Activated T-cell treated with anti-CD3 and anti-CD28 coated beads, Interleukin-2, amount 50 U/mL, for 4 hours (primary cell): ENCODE data around the gene FCER2. TPM values are rescaled to one million over a fixed set of nuclear protein-coding genes. Genes with fewer than 3 reads are reported as not detected.

Experiments
- ATAC-seq, 2 donors: fragments of 200-7000 bp; cut with Tn5 transposase; one replicate each; pipeline ENCODE4 v1.10.0; 2021
- DNase-seq: peaks from one replicate; pipeline ENCODE4 v3.0.0-alpha.2; 2020
- H3K27me3 Mint-ChIP-seq: one replicate; pipeline ENCODE4 v1.8.0; 2021; ENCODE audit warnings: low read depth, mixed read lengths
- H3K36me3 Mint-ChIP-seq: one replicate; pipeline ENCODE4 v1.8.0; 2022; ENCODE audit warnings: mixed read lengths; ENCODE audit not compliant: insufficient read depth
- H3K4me1 Mint-ChIP-seq: one replicate; pipeline ENCODE4 v1.8.0; 2021; ENCODE audit warnings: low read depth, mixed read lengths
- H3K4me3 Mint-ChIP-seq: one replicate; pipeline ENCODE4 v1.8.0; 2021; ENCODE audit warnings: mild to moderate bottlenecking, moderate library complexity, mixed read lengths
- H3K9me3 Mint-ChIP-seq: one replicate; pipeline ENCODE4 v1.8.0; 2021; ENCODE audit warnings: mixed read lengths
- total RNA-seq, 3 donors: library from RNA; stranded (reverse); gene quantifications; one replicate each; pipeline ENCODE4 v1.2.1, GENCODE V29; 2021

The FCER2 gene
- total RNA-seq, 3 donors from 2014 or later = 6.9 to 52.7 (median 20.5) TPM

- ATAC-seq (no peak), DNase-seq (no peak)
- peaks cover 43% of the 10 kb centered on the region for H3K27me3 Mint-ChIP-seq
- peaks cover 11% of the 10 kb centered on the region for H3K4me1 Mint-ChIP-seq
- H3K36me3 Mint-ChIP-seq = no peaks in the 10 kb centered on the region
- no peaks in the 10 kb centered on the region for H3K9me3 Mint-ChIP-seq
- peak within 1 kb of the TSS; percentile 52 for H3K4me3 Mint-ChIP-seq
These were observed 33.1 kb downstream of the FCER2 start, which contains the start of gene RETN for GRCh38 chr19:7668842-7669241. Gene RETN (plus strand): TSS chr19:7669049. CDS start chr19:7669327, 278 bp downstream.

- ATAC-seq = no peak
- peaks cover 22% of the 10 kb centered on the region for H3K27me3 Mint-ChIP-seq
- H3K4me3 Mint-ChIP-seq = no peak overlapping the region
- DNase-seq = no peak
- no peaks in the 10 kb centered on the region for H3K9me3 Mint-ChIP-seq
- peaks cover 4% of the 10 kb centered on the region for H3K4me1 Mint-ChIP-seq
- no peaks in the 10 kb centered on the region for H3K36me3 Mint-ChIP-seq
These were observed 36.9 kb downstream of the FCER2 start for GRCh38 chr19:7665076-7665475.

DNA sequence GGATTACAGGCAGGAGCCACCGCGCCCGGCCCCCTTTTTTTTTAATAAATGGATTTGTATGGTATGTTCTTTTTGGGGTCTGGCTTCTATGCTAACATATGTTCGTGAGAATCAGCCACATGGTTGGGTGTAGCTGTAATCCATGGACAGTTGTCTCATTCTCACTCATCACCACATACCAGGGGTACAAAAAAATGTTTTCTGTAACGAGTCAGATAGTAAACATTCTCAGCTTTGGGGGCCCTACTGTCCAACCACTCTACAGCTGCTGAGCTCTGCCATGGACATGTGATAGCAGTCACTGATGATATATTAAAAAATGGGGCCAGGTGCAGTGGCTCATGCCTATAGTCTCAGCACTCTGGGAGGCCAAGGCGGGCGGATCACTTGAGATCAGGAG is 38.2 kb downstream of the FCER2 start:
- H3K4me1 Mint-ChIP-seq = no peaks in the 10 kb centered on the region
- no peak for ATAC-seq
- no peak overlapping the region for H3K4me3 Mint-ChIP-seq
- no peaks in the 10 kb centered on the region for H3K9me3 Mint-ChIP-seq
- no peak for DNase-seq
- no peaks in the 10 kb centered on the region for H3K36me3 Mint-ChIP-seq
- H3K27me3 Mint-ChIP-seq = peaks cover 12% of the 10 kb centered on the region

DNA sequence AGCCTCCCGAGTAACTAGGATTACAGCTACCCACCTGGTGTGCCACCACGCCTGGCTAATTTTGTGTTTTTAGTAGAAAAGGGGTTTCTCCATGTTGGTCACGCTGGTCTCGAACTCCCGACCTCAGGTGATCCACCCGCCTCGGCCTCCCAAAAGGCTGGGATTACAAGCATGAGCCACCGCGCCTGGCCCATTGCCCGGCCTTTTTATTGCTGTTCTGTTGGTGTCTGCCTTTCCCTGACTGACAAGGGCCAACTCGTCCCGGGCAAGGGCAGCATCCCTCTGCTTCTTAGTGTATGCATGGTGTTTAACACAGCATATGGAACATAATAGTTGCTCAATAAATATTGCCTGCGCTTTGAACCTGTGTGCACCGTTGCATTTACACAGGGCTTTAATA is 39.3 kb downstream of the FCER2 start:
- ATAC-seq (no peak), DNase-seq (no peak)
- Mint-ChIP-seq H3K4me3 (no peak overlapping the region), H3K9me3 (no peaks in the 10 kb centered on the region), H3K27me3 (peaks cover 8% of the 10 kb centered on the region), H3K4me1 (peaks cover 8% of the 10 kb centered on the region), H3K36me3 (no peaks in the 10 kb centered on the region)

DNA sequence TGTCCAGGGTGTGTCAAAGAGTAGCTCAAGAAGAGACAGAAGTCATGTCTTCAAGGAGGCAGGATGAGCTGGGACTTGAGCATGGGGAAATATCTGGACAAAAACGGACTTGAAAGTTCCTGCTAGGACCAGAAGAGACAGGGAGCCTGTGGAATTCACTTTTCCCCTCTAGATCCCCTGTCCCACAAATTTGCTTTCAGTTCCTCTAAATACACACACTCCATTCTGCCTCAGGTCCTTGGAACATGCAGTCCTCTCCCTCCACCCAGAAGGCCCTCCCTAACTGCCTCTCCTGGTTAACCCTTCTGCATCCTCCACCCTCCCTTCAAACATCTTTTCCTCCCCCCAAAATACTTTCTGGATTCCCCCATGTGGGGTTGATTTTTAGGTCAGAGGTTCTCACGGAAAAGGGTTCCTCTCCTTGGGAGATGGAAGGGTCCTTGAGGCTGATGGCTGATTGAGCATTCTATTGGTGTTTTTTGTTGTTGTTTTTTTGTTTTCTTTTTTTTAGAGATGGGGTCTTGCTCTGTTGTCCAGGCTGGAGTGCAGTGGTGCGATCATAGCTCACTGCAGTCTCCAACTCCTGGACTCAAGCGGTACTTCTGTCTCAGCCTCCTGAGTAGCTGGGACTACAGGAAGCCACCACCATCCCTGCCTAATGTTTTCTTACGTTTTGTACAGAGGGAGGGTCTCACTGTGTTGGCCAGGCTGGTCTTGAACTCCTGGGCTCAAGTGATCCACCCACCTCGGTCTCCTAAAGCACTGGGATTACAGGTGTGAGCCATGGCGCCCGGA is 40.0 kb downstream of the FCER2 start:
- DNase-seq (no peak), ATAC-seq (no peak)
- Mint-ChIP-seq H3K36me3 (no peaks in the 10 kb centered on the region), H3K4me1 (peaks cover 12% of the 10 kb centered on the region), H3K27me3 (peaks cover 7% of the 10 kb centered on the region), H3K4me3 (no peak overlapping the region), H3K9me3 (no peaks in the 10 kb centered on the region)

GRCh38 chr19:7658219-7658686 is 43.7 kb downstream of the FCER2 start:
- no peaks in the 10 kb centered on the region for H3K9me3 Mint-ChIP-seq
- no peaks in the 10 kb centered on the region for H3K27me3 Mint-ChIP-seq
- peaks cover 12% of the 10 kb centered on the region for H3K4me1 Mint-ChIP-seq
- peak overlapping the region; percentile 49 for H3K4me3 Mint-ChIP-seq
- no peaks in the 10 kb centered on the region for H3K36me3 Mint-ChIP-seq
- peak; percentile 95 to 98 for ATAC-seq
- DNase-seq = no peak

DNA sequence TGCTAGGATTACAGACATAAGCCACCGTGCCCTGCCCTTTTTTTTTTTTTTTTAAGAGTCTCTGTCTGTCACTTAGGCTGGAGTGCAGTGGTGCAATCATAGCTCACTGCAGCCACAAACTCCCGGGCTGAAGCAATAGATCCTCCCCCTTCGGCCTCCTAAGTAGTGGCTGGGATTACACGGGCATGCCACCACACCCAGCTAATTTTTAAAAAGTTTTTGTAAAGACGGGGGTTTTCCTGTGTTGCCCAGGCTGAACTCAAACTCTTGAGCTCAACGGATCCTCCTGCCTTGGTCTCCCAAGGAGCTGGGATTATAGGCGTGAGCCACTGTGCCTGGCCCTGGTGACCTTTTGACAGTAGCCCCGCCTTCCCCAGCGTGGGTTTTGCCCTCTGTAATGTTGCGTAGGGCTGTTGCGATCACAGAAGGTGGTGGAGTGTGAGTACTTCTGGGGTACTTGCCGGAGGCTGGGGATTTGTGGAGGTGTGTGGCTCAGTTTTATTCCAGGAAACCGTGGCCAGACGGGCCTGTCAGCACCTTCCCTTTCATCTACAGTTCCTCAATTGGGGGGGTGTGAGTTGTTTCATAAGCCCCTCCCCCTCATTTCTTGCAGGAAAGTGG is 44.7 kb downstream of the FCER2 start:
- Mint-ChIP-seq H3K4me1 (peaks cover 18% of the 10 kb centered on the region), H3K27me3 (no peaks in the 10 kb centered on the region), H3K36me3 (no peaks in the 10 kb centered on the region), H3K4me3 (no peak overlapping the region), H3K9me3 (no peaks in the 10 kb centered on the region)
- no peak for DNase-seq
- ATAC-seq = peak; percentile 24 to 37

- Mint-ChIP-seq H3K27me3 (no peaks in the 10 kb centered on the region), H3K4me3 (no peak overlapping the region), H3K36me3 (no peaks in the 10 kb centered on the region), H3K9me3 (no peaks in the 10 kb centered on the region), H3K4me1 (peaks cover 22% of the 10 kb centered on the region)
- DNase-seq (no peak), ATAC-seq (no peak)
These were observed 46.4 kb downstream of the FCER2 start for GRCh38 chr19:7655581-7655980.

- no peak for ATAC-seq
- no peak for DNase-seq
- H3K27me3 Mint-ChIP-seq = no peaks in the 10 kb centered on the region
- no peaks in the 10 kb centered on the region for H3K9me3 Mint-ChIP-seq
- no peaks in the 10 kb centered on the region for H3K36me3 Mint-ChIP-seq
- H3K4me3 Mint-ChIP-seq = no peak overlapping the region
- peaks cover 22% of the 10 kb centered on the region for H3K4me1 Mint-ChIP-seq
These were observed 47.5 kb downstream of the FCER2 start for GRCh38 chr19:7654401-7654800.

DNA sequence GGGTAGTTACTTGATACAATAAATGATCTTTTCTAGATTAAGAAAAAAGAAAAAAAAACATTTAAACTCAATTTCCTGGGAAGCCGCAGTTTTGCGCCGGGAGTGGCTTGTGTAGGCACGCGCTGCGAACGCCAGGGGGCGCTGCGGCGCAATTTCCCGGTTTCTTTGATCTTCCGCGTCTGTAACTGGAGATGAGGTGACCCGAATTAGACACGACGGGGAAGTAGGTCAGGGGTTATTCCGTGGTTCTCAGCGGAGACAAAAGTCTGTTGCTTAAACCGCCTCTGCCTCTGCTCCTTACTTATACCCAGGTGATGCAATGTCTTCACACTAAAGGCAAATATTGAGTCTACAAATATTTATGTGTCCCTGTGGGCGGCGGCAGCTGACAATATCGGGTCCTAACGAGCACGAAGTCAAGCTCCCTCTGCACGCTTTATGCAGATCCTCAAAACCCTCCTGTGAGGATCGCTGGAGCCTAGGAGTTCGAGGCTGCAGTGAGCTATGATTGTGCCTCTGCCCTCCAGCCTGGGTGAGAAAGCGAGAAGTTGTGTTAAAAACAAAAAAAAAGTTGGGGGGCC is 49.8 kb downstream of the FCER2 start:
- peak overlapping the region; percentile 64 for H3K4me3 Mint-ChIP-seq
- peak; percentile 88 to 91 for ATAC-seq
- H3K9me3 Mint-ChIP-seq = no peaks in the 10 kb centered on the region
- H3K36me3 Mint-ChIP-seq = no peaks in the 10 kb centered on the region
- peak; percentile 86 for DNase-seq
- no peaks in the 10 kb centered on the region for H3K27me3 Mint-ChIP-seq
- H3K4me1 Mint-ChIP-seq = peaks cover 10% of the 10 kb centered on the region

DNA sequence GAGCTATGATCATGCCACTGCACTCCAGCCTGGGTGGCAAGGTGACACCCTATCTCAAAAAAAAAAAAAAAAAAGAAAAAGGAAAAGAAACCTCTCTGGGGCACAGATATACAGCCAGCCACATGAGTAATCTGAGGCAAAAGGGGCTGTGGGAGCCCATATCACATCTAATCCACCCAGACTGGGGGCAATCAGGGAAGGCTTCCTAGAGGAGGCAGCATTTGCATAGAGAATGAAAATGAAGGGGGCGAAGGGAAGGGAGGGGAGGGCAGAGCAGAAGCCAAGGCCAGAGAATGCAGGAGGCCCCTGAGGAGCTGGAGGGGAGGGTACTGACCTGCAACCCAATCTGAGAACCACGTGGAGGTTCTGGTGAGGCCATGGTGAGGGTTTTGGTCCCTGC is 51.8 kb downstream of the FCER2 start:
- H3K27me3 Mint-ChIP-seq = no peaks in the 10 kb centered on the region
- H3K9me3 Mint-ChIP-seq = no peaks in the 10 kb centered on the region
- H3K4me3 Mint-ChIP-seq = no peak overlapping the region
- peaks cover 4% of the 10 kb centered on the region for H3K36me3 Mint-ChIP-seq
- H3K4me1 Mint-ChIP-seq = peaks cover 10% of the 10 kb centered on the region
- DNase-seq = no peak
- no peak for ATAC-seq

GRCh38 chr19:7648265-7649014 is 53.5 kb downstream of the FCER2 start:
- Mint-ChIP-seq H3K9me3 (no peaks in the 10 kb centered on the region), H3K36me3 (peaks cover 8% of the 10 kb centered on the region), H3K4me3 (no peak overlapping the region), H3K4me1 (peaks cover 10% of the 10 kb centered on the region), H3K27me3 (no peaks in the 10 kb centered on the region)
- ATAC-seq (no peak), DNase-seq (no peak)

DNA sequence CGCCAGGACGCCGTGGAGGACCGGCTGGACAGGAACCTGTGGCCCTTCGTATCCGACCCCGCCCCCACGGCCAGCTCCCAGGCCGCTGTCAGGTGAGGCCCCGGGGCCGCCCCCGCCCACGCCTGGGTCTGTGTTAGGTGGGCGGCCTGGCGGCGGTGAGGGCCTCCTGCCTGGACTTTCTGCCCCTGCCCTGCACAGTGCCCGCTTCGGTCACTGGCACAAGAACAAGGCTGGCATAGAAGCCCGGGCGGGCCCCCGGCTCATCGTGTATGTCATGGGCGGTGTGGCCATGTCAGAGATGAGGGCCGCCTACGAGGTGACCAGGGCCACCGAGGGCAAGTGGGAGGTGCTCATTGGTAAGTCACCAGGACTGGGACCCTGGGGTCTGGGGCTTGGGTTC is 54.8 kb downstream of the FCER2 start:
- peaks cover 8% of the 10 kb centered on the region for H3K36me3 Mint-ChIP-seq
- H3K27me3 Mint-ChIP-seq = no peaks in the 10 kb centered on the region
- ATAC-seq = no peak
- peaks cover 3% of the 10 kb centered on the region for H3K4me1 Mint-ChIP-seq
- DNase-seq = no peak
- no peak overlapping the region for H3K4me3 Mint-ChIP-seq
- no peaks in the 10 kb centered on the region for H3K9me3 Mint-ChIP-seq

DNA sequence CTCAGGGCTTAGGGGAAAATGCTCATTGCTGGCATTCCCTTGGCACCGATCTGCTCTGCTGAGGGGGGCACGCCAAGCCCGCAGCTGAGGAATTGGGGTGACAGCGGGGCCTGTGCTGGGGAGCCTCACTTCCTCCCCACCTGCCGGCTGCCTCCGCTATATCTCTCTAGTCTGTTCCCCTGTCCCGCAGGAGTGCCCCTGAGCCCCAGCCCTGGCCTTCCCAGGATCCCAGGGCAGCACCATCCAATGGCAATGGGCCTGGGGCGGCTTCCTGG is 55.6 kb downstream of the FCER2 start:
- peaks cover 8% of the 10 kb centered on the region for H3K36me3 Mint-ChIP-seq
- H3K27me3 Mint-ChIP-seq = no peaks in the 10 kb centered on the region
- H3K9me3 Mint-ChIP-seq = no peaks in the 10 kb centered on the region
- ATAC-seq (no peak), DNase-seq (no peak)
- H3K4me3 Mint-ChIP-seq = no peak overlapping the region
- H3K4me1 Mint-ChIP-seq = no peaks in the 10 kb centered on the region
